ENCODE data around the gene RNU1-2. TPM values are rescaled to one million over a fixed set of nuclear protein-coding genes. Genes with fewer than 3 reads are reported as not detected.

The RNU1-2 gene
- total RNA-seq, 1 donor from 2014 or later = 1,356 TPM

Small RNA genes lying within 50 kb of the gene (microRNA-seq; reads per million reads assigned to microRNA genes)
- gene MIR3675 = not detected

Other genes starting within 250 kb of the RNU1-2 start
- gene RNU1-3, start 229.0 kb upstream of the RNU1-2 start, total RNA-seq = 1,356 and 1,553 TPM in 2 replicates
- 1,356 and 1,553 TPM in 2 replicates for gene RNU1-4, start 155.5 kb upstream of the RNU1-2 start, total RNA-seq
- 12.1 and 15.9 TPM in 2 replicates for gene CROCC, start 26.0 kb downstream of the RNU1-2 start, total RNA-seq
- gene MFAP2, start 84.6 kb downstream of the RNU1-2 start, total RNA-seq = 121 and 132 TPM in 2 replicates
- gene ATP13A2, start 115.9 kb downstream of the RNU1-2 start, total RNA-seq = 67.8 and 76.5 TPM in 2 replicates
- gene SDHB, start 158.1 kb downstream of the RNU1-2 start, total RNA-seq = 83.0 and 84.9 TPM in 2 replicates
- gene PADI2, start 223.5 kb downstream of the RNU1-2 start, total RNA-seq = 0.43 and 0.48 TPM in 2 replicates

All from astrocyte (in vitro differentiated cells and primary cell).